GM19043 (cell line): ENCODE data around the gene NMT2.
"Not testable (repeated sequence)": the region's sequence is repeated elsewhere in the genome, so short reads cannot be mapped to it uniquely, and the experiment has no call there.

Experiments
- ATAC-seq: cut with Tn5 transposase; IDR thresholded peaks from one replicate; pipeline ENCODE4 v1.9.1; 2021; ENCODE audit warnings: low read depth; ENCODE audit not compliant: unreplicated experiment

The NMT2 gene

DNA sequence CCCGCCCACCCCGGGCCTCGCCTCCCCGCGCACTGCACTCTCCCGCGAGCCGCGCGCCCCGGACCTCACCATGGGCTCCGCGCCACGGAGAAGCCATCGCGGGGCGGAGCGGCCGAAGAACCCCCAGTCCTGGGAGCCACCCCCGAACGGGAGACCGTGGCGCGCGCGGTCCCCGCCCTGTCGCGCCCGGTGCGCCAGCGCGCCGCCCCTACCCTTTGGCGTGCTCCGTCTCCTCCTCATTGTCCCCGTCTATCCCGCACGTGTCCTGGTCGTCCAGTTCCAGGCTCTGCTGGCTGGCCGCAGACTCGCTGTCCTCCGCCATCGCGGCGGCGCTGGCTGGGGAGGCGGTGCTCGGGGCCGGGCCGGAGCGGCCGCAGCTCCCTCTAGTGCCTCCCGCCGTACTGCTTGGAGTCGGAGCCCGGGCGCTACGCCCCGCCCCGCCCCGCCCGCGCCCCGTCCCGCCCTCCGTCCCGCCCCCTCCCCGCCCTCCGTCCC, at the start of gene NMT2:
TSS of gene NMT2 (minus strand) at position 403 of the 495 bp plus-strand sequence. CDS start at position 322, 81 bp downstream.
- ATAC-seq: peak; percentile 72

DNA sequence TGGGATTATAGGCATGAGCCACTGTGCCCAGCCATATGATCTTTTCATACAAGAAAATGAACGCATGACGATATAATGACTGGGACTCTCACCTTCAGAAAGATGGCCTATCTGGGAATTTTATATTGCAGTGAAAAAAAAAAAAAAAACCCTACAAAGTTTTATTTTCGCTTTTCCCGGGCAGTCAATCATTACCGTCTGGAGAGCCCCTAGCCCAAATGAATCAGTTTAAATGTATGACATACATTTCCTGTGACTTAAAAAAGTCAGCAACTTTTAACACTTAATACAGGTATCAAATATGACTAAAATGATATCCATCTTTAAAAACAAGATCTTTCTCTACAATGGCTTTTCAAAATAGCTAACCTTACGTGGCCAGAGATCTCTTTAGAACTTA, 48.2 kb upstream of the NMT2 start:
- no peak for ATAC-seq

DNA sequence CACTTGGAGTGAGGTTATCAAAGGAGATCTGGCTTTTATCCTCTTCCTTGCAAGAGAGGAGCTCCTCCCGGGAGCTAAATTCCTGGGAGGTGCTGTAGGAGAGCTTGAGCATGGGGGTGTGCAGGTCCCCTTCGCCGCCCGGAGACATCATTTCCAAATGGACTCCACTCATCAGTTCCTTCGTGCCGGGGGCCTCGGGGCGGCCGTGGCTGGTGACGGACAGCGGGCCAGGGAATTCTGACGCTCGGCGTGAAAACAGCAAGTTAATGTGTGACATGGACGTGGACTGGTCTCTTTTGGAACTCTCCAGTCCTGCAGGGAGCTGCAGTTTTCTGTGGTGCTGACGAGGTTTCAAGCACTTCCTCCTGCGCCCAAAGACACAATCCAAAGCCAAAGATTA, 45.7 kb upstream of the NMT2 start:
- ATAC-seq: no peak

DNA sequence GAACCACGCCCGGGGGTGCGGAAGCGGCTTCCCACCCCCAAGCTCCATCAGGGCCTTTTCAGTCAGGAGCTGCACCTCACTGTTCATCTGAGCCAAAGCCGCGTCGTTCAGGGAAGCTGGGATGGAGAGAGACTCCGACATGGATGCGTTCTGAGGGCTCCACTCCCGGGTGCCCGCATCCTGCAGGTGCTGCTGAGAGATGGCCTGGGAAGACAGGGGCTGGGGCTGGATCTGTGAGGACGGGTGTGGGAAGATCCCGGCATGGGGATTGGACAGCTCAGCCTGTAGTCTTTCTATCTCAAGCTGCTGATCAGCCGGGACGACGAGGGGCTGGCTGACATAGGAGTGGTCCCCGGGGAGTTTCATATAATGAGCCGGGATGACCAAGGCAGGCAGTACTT, 45.0 kb upstream of the NMT2 start:
- ATAC-seq: no peak

DNA sequence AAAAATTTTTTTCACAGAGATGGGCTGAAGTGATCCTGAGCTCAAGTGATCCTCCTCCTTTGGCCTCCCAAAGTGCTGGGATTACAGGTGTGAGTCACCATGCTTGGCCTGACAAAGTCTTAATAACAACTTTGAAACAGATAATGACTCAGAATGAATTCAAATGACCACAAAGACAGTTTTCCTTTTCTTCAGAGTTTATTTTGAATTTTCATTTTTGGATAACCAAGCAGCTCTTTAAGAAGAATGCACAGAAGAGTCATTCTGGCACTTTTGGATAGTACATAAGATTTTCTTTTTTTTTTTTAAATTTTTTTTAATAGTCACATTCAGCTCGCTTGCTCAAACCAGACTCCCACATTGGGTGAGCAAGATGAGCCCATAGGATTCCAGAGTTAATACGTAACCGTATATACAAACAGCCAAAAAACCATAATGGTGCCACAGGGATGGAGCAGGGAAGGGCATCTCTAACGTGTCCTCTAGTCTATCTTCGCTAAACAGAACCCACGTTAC, 43.0 kb upstream of the NMT2 start:
- ATAC-seq: no peak

DNA sequence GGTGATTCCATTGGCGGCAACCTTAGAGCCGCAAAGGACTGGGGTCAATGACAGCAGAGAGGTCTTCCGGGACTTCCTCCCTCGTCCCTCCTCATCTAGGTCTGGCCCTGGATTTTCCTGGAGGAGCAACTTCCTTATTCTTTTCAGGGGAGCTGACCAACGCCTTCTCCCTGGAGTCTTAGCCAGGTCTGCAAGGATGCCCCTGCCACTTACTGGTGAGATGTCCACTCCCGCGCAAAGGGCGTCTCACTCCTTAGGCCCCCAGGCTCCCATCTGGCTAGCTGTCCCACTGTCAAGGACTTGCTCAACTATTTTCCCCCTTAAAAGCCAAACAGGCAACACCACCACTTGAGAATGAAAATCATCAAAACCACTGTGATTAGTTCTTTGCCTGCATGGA, 42.0 kb upstream of the NMT2 start:
- ATAC-seq: no peak

DNA sequence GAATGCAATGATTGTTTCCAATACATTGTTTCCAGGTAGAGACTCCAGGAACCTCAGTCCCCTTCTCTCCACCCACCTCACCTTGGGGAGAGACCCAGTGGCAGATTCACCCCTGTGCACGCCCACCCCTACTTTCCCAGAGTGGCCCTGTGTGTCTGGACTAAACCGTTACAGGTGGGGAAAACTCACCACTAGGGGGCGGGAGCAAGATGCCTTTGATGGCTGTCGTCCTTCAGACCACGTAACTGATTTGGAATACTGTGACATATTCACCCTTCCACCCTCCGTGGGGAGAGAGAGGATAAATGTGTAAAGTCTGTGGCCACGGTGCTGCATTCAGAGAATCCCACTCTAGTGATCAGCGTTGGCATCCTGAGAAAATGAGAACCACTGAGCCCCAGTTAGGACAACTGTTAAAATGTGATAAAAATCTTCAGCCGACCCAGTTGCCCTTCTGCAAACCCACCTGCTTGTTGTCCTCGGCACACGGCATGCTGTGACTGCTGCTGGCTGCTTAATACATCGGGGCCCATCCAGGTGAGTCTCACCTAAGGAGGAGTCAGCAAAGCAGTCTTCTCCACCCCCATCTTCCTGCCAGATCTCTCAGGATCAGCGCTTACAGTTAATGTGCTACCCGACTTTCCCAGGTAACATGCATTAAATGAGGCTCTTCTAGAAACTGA, 41.5 kb upstream of the NMT2 start:
- ATAC-seq: peak; percentile 60

DNA sequence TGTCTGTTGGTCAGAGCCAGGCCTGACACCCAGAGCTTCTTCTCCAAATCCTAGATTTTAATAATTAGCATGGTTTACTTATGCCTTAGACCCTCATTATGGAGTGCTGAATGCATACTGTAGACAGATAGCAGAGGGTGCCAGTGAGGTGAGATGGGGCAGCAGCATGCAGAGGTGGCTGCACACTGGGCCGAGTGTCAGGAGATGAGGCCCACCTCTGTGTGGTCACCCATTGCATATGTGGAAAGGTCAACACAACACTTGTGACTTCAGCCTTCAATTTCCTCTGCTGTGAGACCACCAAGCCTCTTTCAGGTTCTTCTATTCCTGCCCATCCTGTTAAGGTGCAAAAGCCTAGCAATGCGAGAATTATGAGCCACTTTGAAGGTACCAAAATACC, 39.7 kb upstream of the NMT2 start:
- ATAC-seq: no peak

DNA sequence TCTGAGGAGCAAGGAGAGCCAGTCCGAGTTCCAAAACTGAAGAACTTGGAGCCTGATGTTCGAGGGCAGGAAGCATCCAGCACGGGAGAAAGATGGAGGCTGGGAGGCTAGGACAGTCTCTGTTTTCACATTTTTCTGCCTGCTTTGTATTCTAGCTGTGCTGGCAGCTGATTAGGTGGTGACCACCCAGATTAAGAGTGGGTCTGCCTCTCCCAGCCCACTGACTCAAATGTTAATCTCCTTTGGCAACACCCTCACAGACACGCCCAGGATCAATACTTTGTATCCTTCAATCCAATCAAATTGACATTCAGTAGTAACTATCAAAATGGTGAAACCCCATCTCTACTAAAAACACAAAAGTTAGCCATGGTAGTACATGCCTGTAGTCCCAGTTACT, 38.9 kb upstream of the NMT2 start:
- not testable (repeated sequence) for ATAC-seq

DNA sequence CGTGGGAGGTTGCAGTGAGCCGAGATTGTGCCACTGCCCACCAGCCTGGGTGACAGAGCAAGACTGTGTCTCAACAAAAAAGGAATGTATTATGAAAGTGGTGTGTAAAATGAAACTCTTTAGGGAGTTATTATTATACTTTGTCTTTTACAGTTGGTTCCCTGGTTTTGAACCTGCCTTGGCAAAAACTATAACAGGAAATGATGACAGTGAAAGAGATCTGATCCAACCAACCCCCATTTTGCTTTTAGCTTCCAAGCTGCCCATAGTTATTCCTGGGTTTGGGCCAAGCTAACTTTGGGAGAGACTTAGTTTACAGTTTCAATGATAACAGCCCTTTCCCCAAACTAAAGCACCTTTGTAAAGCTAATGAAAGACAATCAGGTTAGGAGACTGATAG, 34.1 kb upstream of the NMT2 start:
- no peak for ATAC-seq

DNA sequence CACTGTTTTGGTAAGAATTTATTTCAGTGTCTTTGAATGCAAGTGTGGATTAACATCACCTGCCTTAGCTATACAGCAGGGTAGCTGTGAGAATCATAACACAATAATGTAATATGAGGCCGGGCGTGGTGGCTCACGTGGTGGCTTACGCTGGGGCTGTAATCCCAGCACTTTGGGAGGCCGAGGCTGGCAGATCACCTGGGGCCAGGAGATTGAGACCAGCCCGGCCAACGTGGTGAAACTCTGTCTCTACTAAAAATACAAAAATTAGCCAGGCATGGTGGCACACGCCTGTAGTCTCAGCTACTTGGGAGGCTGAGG, 33.8 kb upstream of the NMT2 start:
- not testable (repeated sequence) for ATAC-seq

DNA sequence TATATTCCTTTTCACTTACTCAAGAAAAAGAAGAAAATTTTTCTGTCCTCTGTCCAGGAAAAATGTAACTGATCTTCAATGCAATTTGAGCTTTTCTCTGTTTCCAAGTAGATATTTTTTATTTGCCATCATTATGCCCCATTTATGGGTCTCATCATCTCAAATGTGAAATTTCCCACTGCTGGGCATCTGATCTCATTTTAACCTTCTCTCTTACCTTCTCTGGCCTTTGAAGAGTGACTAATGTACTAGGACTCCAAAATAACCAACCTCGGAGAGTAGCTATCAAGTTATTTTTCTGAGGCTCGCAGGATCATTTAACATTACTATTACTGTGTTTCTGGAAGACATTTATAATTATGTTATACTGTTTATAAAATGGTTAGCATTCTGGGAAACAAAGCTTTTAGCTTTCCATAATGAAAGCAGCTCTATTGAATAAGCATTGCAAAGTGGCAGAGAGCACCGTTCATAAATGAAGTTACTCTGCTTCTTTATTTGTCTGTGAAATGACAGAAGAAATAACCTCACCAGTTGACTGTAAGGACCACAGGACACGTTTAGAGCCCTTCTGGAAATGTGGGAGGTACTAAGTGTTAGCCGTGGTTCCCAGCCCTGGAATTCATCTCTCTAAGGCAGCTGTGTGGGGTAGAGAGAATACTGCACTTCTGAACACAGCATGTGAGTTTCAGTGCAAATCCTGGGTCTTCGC, 33.3 kb upstream of the NMT2 start:
- ATAC-seq: no peak

DNA sequence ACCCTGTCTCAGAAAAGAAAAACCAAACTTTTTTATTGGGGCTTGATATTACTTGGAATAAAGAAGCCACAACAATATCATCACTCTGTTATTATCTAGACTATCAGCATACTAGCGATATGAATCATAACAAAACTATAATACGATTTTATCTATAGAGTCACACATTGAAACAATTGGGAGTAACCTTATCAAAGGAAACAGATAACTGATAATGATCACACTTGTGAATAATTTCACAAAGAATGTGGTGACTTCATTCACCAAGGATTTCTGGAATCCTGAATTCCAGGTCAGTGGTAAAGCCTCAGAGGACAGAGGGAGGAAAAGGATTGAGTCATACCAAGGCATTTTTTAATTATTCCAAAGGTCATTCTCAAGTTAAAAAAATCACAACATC, 32.1 kb upstream of the NMT2 start:
- no peak for ATAC-seq

DNA sequence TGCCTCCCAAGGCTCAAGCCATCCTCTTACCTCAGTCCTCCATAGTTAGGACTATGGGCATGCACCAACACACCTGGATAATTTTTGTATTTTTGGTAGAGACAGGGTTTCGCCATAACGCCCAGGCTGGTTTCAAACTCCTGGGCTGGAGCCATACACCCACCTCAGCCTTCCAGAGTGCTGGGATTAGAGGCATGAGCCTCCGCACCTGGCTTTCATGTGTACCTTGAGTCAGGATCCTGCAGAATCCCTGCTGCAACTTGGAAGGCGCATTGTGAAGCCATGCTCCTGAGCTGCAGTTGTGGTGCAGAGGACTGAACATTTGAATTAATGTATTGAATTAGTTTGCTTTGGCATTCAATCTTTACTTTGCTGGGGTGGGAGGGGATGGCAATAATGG, 29.4 kb upstream of the NMT2 start:
- no peak for ATAC-seq

DNA sequence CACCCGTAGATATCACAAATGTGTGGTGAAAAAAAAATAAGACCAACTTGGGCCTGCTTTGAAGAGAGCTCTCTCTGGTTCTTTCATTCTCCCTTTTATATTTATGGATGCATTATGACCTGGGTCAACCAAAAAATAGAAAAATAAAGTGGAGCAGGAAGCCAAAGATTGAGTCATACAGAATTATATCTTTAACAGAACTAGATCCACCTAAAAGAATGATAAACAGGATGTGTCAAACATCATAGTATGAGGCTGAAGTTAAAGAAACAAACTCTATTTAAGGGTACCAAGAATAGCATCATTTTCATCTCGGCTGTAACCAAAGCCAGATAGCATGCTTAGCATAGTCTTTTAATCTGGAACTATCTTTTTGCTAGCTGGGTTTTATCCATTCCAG, 28.8 kb upstream of the NMT2 start:
- ATAC-seq: no peak

DNA sequence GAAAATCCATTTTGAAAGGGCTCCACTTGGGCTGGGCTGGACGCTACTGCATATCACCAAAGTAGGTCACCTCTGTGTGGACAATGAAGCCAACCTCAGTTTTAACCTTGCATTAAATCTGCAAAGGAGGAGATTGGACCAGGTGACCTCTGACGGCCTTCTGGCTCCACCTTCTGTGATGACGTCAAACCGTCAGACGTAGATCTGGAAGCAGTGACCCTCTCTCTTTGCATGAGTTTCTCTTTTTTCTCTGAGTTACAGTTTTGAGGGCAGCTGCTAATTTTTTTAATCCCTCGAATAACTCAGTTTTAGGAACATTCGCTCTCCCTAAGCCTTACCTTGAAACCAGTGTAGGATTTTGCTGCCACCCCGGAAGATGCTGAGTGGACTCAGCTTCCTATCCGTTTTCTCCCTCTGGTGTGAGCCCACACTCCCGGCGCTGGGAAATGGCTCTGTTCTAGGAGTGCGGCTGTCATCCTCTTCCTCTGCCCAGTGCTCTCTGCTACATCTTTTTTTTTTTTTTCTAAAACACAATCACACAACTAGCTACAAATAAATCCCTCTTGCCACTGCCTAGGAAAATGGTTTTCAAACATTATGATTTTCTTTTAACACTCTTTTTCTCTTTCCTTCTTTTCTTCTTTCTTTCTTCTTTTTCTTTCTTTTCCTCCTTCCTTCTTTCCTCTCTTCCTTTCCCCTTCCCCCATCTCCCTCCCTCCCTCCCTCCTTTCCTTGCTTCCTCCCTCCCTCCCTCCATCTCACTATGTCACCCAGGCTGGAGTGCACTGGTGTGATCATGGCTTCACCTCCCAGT, 27.7 kb upstream of the NMT2 start:
- no peak for ATAC-seq

DNA sequence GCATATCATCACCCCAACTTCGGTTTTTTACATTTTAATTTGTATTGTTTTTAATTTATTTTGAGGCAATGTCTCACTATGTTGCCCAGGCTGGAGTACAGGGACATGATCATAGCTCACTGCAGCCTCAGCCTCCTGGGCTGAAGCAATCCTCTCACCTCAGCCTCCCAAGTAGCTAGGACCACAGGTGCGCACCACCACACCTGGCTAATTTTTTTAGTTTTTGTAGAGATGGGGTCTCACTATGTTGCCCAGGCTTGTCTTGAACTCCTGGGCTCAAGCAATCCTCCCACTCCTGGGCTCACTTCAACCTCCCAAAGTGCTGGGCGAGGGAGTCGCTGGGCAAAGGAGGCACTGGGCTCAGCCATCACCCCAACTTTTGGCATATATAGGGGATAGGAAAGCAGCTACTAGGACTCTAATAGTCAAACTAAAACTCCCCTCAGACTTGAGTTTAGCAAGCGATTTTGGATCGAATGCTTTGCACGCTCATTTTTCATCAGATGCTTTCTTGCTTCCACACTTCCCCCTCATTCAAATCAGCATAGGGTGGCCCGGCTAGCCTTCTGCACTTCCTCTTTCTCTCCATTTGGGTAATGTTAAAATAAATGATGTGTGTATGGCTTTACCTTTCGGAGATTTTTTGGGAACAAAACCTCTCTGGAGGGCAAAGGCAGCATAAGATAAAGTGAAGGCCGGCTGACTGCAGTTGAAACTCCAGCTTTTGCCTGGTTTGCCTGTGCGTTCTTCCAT, 20.8 kb upstream of the NMT2 start:
- ATAC-seq: no peak

DNA sequence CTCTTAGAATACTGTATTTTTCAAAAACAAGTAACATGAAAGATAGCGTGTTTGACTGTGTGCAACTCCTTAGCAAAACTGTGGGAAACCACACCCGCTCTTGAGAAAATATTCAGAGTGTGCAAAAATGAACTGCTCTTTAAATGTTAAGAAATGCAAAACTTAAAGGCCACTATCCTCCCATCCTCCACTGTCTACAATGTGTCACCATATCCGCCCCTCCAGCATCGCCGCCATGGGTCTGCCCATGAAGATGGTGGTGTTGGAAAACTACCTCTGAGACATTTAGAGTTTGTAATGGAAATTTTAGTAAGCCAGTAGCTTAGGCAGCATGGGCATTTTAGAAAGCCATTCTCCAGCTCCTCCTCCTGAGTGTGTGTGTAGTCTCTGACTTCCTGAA, 20.1 kb upstream of the NMT2 start:
- ATAC-seq: no peak

DNA sequence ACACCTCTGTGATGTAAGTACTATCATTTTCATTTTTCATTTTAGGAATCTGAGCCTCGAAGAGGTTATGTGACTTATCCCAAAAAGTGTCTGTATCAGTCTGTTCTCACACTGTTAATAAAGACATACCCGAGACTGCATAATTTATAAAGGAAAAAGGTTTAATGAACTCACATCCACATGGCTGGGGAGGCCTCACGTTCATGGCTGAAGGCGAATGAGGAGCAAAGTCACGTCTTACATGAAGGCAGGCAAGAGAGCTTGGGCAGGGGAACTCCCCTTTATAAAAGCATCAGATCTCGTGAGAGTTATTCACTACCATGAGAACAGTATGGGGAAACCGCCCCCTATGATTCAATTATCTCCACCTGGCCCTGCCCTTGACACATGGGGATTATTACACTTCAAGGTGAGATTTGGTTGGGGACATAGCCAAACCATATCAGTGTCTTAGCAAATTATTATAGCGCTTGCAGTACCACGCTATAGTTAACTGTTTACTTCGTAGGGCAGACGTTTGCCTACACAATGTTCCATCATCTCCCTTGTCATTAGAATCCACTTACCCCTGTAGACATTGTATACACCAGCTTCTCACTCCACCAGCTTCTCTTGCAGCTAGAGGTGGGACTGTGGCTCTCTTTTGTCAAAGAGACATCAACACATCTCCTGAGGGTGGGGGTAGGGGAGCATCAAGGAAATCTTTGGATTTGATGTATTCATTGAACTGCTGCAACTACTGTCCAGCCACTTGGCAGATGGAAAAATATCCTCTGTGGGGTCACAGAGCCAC, 15.4 kb upstream of the NMT2 start:
- no peak for ATAC-seq
